ENCODE results near the gene ADCY2. TPM values are rescaled to one million over a fixed set of nuclear protein-coding genes. Genes with fewer than 3 reads are reported as not detected.

ADCY2 gene
- total and polyA plus RNA-seq, 5 donors, result 0.20 to 1.5 (median 0.45) TPM

GRCh38 chr5:7628820-7629219 is 232.9 kb downstream of the ADCY2 start:
- no peak overlapping the region for H3K27ac ChIP-seq (ENCODE audit: low read length)
- intact Hi-C loops (cut with DNase I), result no loop called here
- WGBS, result 80% methylated on average over 5 of the region's 5 CpGs

GRCh38 chr5:7629561-7629960 is 233.6 kb downstream of the ADCY2 start:
- H3K4me3 ChIP-seq (ENCODE audit: low read length), result no peak overlapping the region
- WGBS, result 55% methylated on average over 5 of the region's 5 CpGs
- ATAC-seq (no peak), DNase-seq (no peak)
- no peak overlapping the region for H3K27ac ChIP-seq (ENCODE audit: low read length)
- no peaks in the 10 kb centered on the region for H3K9me3 ChIP-seq (ENCODE audit: control insufficient read depth, low read length)
- intact Hi-C loops (cut with DNase I), result no loop called here
- no peaks in the 10 kb centered on the region for H3K27me3 ChIP-seq (ENCODE audit: control insufficient read depth, insufficient read depth)
- no peaks in the 10 kb centered on the region for H3K4me1 ChIP-seq (ENCODE audit: control insufficient read depth, insufficient read depth, low read length)

More at GRCh38 chr5:7628820-7629219, 232.9 kb downstream of the ADCY2 start:
- Histone ChIP-seq H3K4me1 (ENCODE audit: control insufficient read depth, insufficient read depth, low read length) (no peaks in the 10 kb centered on the region), H3K9me3 (ENCODE audit: control insufficient read depth, low read length) (no peaks in the 10 kb centered on the region), H3K4me3 (ENCODE audit: low read length) (no peak overlapping the region), H3K27me3 (ENCODE audit: control insufficient read depth, insufficient read depth) (no peaks in the 10 kb centered on the region)
- ATAC-seq (no peak), DNase-seq (no peak)

DNA sequence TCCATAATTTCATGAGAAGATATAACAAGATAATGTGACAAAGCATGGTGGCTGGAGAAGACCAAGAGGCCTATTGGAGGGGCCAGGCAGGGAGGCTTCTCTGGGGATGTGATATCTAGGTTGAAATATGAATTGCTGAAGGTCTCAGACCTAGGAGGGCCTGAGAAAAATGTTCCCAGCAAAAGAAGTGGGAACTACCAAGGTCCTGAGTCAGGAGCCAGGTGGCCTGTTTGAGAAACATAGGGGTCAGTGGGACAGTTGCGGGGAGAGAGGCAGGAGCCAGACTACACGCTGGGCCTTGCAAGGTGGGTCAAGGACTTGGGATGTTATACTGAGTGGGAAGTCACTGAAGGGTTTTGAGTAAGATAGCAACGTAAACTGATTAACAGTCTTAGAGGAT is 238.9 kb downstream of the ADCY2 start:
- ATAC-seq, result no peak
- no peak overlapping the region for H3K4me3 ChIP-seq (ENCODE audit: low read length)
- no peak overlapping the region for H3K27ac ChIP-seq (ENCODE audit: low read length)
- no peaks in the 10 kb centered on the region for H3K27me3 ChIP-seq (ENCODE audit: control insufficient read depth, insufficient read depth)
- DNase-seq, result no peak
- H3K9me3 ChIP-seq (ENCODE audit: control insufficient read depth, low read length), result peaks cover 4% of the 10 kb centered on the region
- 86% methylated on average over 3 of the region's 3 CpGs for WGBS
- no peaks in the 10 kb centered on the region for H3K4me1 ChIP-seq (ENCODE audit: control insufficient read depth, insufficient read depth, low read length)
- intact Hi-C loops (cut with DNase I), result no loop called here

DNA sequence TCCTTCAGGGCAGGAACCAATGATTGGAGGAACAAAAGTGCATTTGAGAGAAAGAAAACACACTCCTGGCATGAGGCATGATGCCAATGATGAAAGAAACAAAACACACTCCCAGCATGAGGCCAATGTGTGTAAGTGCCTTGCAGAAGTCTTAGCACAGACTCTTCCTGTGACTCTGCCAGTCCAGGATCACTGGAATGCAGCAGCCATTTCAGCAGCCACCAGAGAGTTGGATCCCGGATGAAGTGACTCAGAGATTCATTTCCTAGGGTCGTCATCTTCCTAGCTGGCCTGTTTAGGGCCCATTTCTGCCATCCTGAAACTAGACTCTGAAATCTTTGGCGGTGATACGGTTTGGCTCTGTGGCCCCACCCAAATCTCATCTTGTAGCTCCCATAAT is 242.5 kb downstream of the ADCY2 start:
- no peaks in the 10 kb centered on the region for H3K4me1 ChIP-seq (ENCODE audit: control insufficient read depth, insufficient read depth, low read length)
- H3K9me3 ChIP-seq (ENCODE audit: control insufficient read depth, low read length), result peaks cover 4% of the 10 kb centered on the region
- DNase-seq, result no peak
- H3K4me3 ChIP-seq (ENCODE audit: low read length), result no peak overlapping the region
- H3K27ac ChIP-seq (ENCODE audit: low read length), result no peak overlapping the region
- no peak for ATAC-seq
- WGBS, result 66% methylated on average over 4 of the region's 4 CpGs
- intact Hi-C loops (cut with DNase I), result no loop called here
- no peaks in the 10 kb centered on the region for H3K27me3 ChIP-seq (ENCODE audit: control insufficient read depth, insufficient read depth)

DNA sequence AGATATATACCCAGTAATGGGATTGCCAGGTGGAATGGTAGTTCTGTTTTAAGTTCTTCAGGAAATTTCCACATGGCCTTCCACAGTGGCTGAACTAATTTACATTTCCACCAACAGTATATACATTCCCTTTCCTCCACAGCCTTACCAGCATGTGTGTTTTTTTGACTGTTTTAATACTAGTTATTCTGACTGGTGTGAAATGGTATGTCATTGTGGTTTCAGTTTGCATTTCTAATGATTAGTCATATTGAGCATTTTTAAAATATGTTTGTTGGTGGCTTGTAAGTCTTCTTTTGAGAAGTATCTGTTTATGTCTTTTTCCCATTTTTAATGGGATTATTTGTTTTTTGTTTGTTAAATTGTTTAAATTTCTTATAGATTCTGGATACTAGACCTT is 246.1 kb downstream of the ADCY2 start:
- Histone ChIP-seq H3K4me1 (ENCODE audit: control insufficient read depth, insufficient read depth, low read length) (no peaks in the 10 kb centered on the region), H3K9me3 (ENCODE audit: control insufficient read depth, low read length) (peaks cover 3% of the 10 kb centered on the region), H3K27me3 (ENCODE audit: control insufficient read depth, insufficient read depth) (no peaks in the 10 kb centered on the region), H3K27ac (ENCODE audit: low read length) (no peak overlapping the region), H3K4me3 (ENCODE audit: low read length) (no peak overlapping the region)
- ATAC-seq (no peak), DNase-seq (no peak)
- intact Hi-C loops (cut with DNase I), result no loop called here

GRCh38 chr5:7644723-7645122 is 248.8 kb downstream of the ADCY2 start:
- ATAC-seq, result no peak

DNA sequence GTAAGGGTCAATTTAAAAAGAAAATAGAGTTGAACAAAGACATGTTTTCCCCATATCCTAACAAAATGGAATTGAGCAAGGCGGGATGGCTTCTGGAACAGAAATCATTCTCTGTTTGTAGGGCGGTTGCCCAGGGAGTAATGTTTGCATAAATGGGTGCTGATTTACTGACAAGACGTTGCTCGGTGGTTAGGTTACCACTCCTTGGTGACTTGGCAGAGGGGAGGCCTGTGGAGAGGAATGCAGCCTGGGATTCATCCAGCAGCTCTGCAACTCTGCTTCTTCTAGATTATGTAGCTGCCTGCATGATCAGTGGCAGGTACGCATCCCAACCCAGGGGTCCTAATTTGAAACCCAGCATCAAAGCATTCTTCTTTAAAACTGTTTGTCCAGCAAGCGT is 254.8 kb downstream of the ADCY2 start:
- DNase-seq, result no peak
- Histone ChIP-seq H3K4me1 (ENCODE audit: control insufficient read depth, insufficient read depth, low read length) (no peaks in the 10 kb centered on the region), H3K9me3 (ENCODE audit: control insufficient read depth, low read length) (no peaks in the 10 kb centered on the region), H3K4me3 (ENCODE audit: low read length) (no peak overlapping the region), H3K27ac (ENCODE audit: low read length) (no peak overlapping the region), H3K27me3 (ENCODE audit: control insufficient read depth, insufficient read depth) (no peaks in the 10 kb centered on the region)
- intact Hi-C loops (cut with DNase I), result no loop called here
- WGBS, result 80% methylated on average over 6 of the region's 6 CpGs
- ATAC-seq, result no peak

More at GRCh38 chr5:7644723-7645122, 248.8 kb downstream of the ADCY2 start:
- WGBS, result 82% methylated on average over 3 of the region's 3 CpGs
- DNase-seq, result no peak
- no peaks in the 10 kb centered on the region for H3K4me1 ChIP-seq (ENCODE audit: control insufficient read depth, insufficient read depth, low read length)
- H3K4me3 ChIP-seq (ENCODE audit: low read length), result no peak overlapping the region
- H3K27ac ChIP-seq (ENCODE audit: low read length), result no peak overlapping the region
- H3K27me3 ChIP-seq (ENCODE audit: control insufficient read depth, insufficient read depth), result no peaks in the 10 kb centered on the region
- intact Hi-C loops (cut with DNase I), result no loop called here
- H3K9me3 ChIP-seq (ENCODE audit: control insufficient read depth, low read length), result no peaks in the 10 kb centered on the region

GRCh38 chr5:7653046-7653445 is 257.1 kb downstream of the ADCY2 start:
- Histone ChIP-seq H3K9me3 (ENCODE audit: control insufficient read depth, low read length) (no peaks in the 10 kb centered on the region), H3K4me1 (ENCODE audit: control insufficient read depth, insufficient read depth, low read length) (no peaks in the 10 kb centered on the region), H3K4me3 (ENCODE audit: low read length) (no peak overlapping the region), H3K27ac (ENCODE audit: low read length) (no peak overlapping the region), H3K27me3 (ENCODE audit: control insufficient read depth, insufficient read depth) (no peaks in the 10 kb centered on the region)
- DNase-seq, result no peak
- intact Hi-C loops (cut with DNase I), result no loop called here
- ATAC-seq, result no peak
- WGBS, result 72% methylated on average over 6 of the region's 6 CpGs

DNA sequence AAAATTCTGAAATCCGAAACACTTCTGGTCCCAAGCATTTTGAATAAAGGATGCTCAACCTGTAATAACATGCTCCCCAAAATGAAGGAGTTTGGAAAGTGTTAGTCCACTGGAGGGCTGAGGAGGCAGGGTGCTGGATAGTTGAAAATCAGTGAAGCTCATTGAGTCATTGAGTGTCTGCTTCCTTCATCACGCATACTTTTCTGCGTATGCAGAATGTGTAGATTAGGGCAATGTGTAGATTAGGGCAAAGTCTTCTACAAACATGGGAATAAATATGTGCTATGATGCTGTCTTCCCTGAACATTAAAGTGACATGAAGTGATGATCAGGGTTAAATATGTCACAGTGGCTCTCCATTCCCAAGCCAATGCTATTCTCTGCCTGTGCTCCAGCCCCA is 261.2 kb downstream of the ADCY2 start:
- ATAC-seq (no peak), DNase-seq (no peak)
- no peak overlapping the region for H3K4me3 ChIP-seq (ENCODE audit: low read length)
- intact Hi-C loops (cut with DNase I), result no loop called here
- WGBS, result 84% methylated on average over 3 of the region's 3 CpGs
- no peaks in the 10 kb centered on the region for H3K4me1 ChIP-seq (ENCODE audit: control insufficient read depth, insufficient read depth, low read length)
- no peaks in the 10 kb centered on the region for H3K9me3 ChIP-seq (ENCODE audit: control insufficient read depth, low read length)
- H3K27ac ChIP-seq (ENCODE audit: low read length), result no peak overlapping the region
- no peaks in the 10 kb centered on the region for H3K27me3 ChIP-seq (ENCODE audit: control insufficient read depth, insufficient read depth)

DNA sequence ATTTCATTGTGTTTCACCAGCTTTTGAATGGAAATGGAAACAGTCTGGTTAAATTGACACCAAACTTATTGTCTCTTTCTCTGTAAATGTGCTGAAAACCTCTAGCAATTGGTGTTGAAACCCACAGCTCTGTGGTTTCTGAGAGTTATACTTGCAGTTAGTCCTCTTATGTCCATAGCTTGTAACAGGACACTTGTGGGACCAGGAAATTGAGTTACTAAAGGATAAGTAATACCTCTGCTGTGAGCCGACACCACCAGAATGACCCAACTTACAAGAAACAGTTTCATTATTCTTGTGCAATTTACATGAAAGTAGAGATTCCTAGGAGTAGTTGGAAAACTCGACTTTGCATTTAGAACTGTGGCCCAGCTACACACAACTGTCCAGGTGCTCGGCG is 263.5 kb downstream of the ADCY2 start:
- WGBS, result 81% methylated on average over 4 of the region's 4 CpGs
- intact Hi-C loops (cut with DNase I), result no loop called here
- Histone ChIP-seq H3K27me3 (ENCODE audit: control insufficient read depth, insufficient read depth) (no peaks in the 10 kb centered on the region), H3K9me3 (ENCODE audit: control insufficient read depth, low read length) (no peaks in the 10 kb centered on the region), H3K4me3 (ENCODE audit: low read length) (no peak overlapping the region), H3K4me1 (ENCODE audit: control insufficient read depth, insufficient read depth, low read length) (no peaks in the 10 kb centered on the region), H3K27ac (ENCODE audit: low read length) (no peak overlapping the region)
- ATAC-seq (no peak), DNase-seq (no peak)

DNA sequence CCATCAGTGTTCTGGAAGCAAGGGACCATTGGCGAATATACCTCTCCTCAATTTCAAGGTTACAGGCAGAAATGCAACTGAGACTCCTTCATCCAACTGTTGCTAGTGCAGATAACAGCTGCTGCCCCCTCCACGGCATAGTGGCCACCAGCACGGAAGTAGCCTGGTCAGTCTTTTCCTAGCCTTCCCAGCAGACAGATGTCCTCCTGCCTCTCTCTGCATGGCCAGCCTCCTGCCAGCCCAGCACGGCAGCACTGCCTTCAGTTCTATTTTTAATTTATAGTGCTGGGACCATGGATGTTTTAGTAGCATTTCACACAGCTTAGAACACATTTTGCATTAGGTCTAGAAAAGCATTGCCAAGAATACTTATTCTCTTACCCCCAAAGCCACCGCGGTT is 266.4 kb downstream of the ADCY2 start:
- WGBS, result 79% methylated on average over 6 of the region's 6 CpGs
- peaks cover 3% of the 10 kb centered on the region for H3K9me3 ChIP-seq (ENCODE audit: control insufficient read depth, low read length)
- H3K4me3 ChIP-seq (ENCODE audit: low read length), result no peak overlapping the region
- intact Hi-C loops (cut with DNase I), result no loop called here
- ATAC-seq (no peak), DNase-seq (no peak)
- no peaks in the 10 kb centered on the region for H3K27me3 ChIP-seq (ENCODE audit: control insufficient read depth, insufficient read depth)
- no peak overlapping the region for H3K27ac ChIP-seq (ENCODE audit: low read length)
- H3K4me1 ChIP-seq (ENCODE audit: control insufficient read depth, insufficient read depth, low read length), result no peaks in the 10 kb centered on the region

- ATAC-seq (no peak), DNase-seq (no peak)
- H3K9me3 ChIP-seq (ENCODE audit: control insufficient read depth, low read length), result peaks cover 3% of the 10 kb centered on the region
- H3K4me3 ChIP-seq (ENCODE audit: low read length), result no peak overlapping the region
- no peaks in the 10 kb centered on the region for H3K27me3 ChIP-seq (ENCODE audit: control insufficient read depth, insufficient read depth)
- H3K27ac ChIP-seq (ENCODE audit: low read length), result no peak overlapping the region
- H3K4me1 ChIP-seq (ENCODE audit: control insufficient read depth, insufficient read depth, low read length), result no peaks in the 10 kb centered on the region
- intact Hi-C loops (cut with DNase I), result no loop called here
- WGBS, result 71% methylated on average over 3 of the region's 3 CpGs
These were observed 267.9 kb downstream of the ADCY2 start for GRCh38 chr5:7663808-7664207.

Data from right cardiac atrium (tissue), 5 donors.